Measurements from ENCODE around the gene GOLGA6L10.
"Not testable (repeated sequence)": the region's sequence is repeated elsewhere in the genome, so short reads cannot be mapped to it uniquely, and the experiment has no call there.

DNA sequence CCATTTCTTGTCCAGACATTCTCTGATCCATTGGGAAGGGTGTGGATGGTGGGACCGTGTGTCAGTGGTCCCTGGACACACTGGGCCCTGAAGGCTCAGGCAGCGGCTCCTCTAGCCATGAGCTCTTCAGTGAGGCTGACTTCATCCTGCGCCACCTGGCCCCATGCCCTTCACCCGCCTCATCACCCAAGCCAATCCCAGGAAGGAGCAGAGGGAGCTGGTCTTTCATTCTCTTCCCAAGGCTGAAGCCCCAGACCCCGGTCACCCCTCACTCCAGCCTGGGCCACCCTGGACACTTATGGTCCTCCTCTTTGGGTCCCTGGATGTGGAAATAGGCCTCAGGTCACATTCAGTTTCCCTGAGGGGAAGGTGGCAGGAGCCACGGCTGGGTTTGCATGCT lies 24.4 kb downstream of the GOLGA6L10 start:
- TF ChIP-seq ESRRG, OSR1, ZC3H10, ZFP30, ZNF70 (CRISPR knock-in tag; IDR thresholded peaks at IDR 0.05): not testable (repeated sequence)

All from SK-N-SH treated with all-trans-retinoic acid at 6 μM for 48 hours (cell line).